GM12891 (cell line): ENCODE data around the gene PAX1.

Experiments
- PAX5 ChIP-seq: IDR thresholded peaks from 2 replicates; pipeline ENCODE4 v1.6.1; 2011; ENCODE audit warnings: low read length, moderate library complexity, mild to moderate bottlenecking; ENCODE audit not compliant: insufficient read depth, severe bottlenecking
- POLR2A ChIP-seq: IDR thresholded peaks from 2 replicates; pipeline ENCODE4 v1.6.1; 2011; ENCODE audit warnings: low read depth, low read length, control low read depth
- POLR2AphosphoS5 ChIP-seq: IDR thresholded peaks from 2 replicates; pipeline ENCODE4 v1.6.1; 2011; ENCODE audit warnings: low read depth, low read length, control low read depth
- POU2F2 ChIP-seq: IDR thresholded peaks from 2 replicates; pipeline ENCODE4 v1.6.1; 2011; ENCODE audit warnings: low read depth, mild to moderate bottlenecking, control low read depth, low read length, moderate library complexity
- SPI1 ChIP-seq: IDR thresholded peaks from 2 replicates; pipeline ENCODE4 v1.6.1; 2011; ENCODE audit warnings: low read depth, low read length, control low read depth
- TAF1 ChIP-seq: IDR thresholded peaks from 2 replicates; pipeline ENCODE4 v1.6.1; 2011; ENCODE audit warnings: low read depth, low read length, control low read depth

GRCh38 chr20:21682521-21682954, 22.9 kb upstream of the PAX1 start:
- TF ChIP-seq POLR2A: no peak
- TF ChIP-seq POLR2AphosphoS5: no peak
- TF ChIP-seq SPI1: no peak
- no peak for TF ChIP-seq PAX5
- no peak for TF ChIP-seq TAF1
- TF ChIP-seq POU2F2: no peak
